Measurements from ENCODE around the gene ZKSCAN5.
"Not testable (repeated sequence)": the region's sequence is repeated elsewhere in the genome, so short reads cannot be mapped to it uniquely, and the experiment has no call there.

Gene ZKSCAN5

DNA sequence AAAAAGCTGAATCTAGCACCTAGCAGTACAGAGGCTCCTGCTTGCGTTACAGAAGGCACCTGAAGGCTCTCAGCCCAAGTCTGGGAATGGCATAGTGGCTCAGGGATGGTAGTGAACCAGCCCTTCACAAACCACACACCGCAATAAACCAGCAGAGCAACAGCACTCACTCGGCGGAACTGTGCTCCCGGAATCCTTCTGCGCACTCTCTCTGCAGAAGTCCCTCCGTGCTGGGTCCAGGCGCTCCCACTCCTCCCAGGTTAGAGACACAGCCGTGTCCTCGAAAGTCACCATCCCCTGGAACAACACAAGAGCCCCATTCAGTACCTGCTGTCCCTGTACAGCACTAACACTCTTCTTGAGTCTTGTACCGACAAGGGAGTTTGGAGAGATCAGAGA, 5.9 kb upstream of the ZKSCAN5 start:
- DNase-seq: no peak

GRCh38 chr7:99499371-99499720, 5.1 kb upstream of the ZKSCAN5 start:
- no peak for DNase-seq

DNA sequence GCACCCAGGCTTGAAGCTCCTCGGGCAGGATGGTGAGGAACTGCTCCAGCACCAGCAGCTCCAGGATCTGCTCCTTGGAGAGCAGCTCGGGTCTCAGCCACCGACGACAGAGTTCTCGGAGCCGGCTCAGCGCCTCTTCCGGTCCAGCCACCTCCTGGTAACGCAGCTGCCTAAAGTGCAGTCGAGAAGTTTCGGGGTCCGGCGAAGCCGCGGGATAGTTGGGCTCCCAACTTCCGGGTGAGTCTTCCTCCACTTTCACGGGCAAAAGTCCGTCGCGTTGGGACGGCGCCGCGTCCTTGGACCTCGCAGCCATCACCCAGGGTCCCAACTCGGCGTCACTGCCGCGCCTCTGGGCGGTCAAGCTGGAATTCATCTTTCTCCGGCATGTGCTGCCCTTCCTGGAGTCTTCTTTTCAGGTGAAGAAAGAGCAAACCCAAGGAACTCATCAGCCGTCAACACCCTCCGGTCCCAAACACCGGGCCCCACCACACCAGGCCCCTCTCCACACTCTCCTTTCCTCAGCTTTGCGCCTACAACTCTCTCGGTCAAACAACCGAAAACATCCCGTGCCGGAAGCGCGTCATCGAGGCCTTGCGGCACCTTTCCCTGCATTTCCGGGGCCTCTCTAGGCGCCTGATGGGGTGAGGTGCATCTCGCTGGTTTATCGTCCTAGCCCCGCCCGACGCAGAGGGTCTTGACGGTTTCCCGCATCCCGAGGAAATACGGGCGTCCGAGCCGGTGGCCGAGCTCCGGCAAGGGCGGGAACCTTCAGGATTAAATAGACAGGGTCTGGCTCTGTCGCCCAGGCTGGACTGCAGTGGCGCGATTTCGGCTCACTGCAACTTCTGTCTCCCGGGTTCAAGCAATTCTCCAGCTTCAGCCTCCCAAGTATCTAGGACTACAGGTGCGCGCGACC, 4.5 kb upstream of the ZKSCAN5 start, which contains the start of gene ZNF394:
Gene ZNF394, minus strand, starts transcription at position 561 of the 916 bp plus-strand sequence. Its CDS starts 188 bp downstream, at position 373.
- peak; percentile 91 for DNase-seq

DNA sequence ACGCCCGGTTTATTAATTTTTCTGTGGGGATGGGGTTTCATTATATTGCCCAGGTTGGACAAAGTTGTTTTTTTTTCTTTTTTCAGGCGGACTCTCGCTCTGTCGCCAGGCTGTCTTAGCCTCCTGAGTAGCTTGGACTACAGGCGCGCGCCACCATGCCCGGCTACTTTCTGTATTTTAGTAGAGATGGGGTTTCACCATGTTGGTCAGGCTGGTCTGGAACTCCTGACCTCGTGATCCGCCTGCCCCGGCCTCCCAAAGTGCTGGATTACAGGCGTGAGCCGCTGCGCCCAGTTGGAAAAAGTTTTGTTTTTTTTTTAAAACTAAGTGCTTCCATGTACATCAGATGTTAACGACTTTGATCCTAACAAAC, 3.8 kb upstream of the ZKSCAN5 start:
- no peak for DNase-seq

DNA sequence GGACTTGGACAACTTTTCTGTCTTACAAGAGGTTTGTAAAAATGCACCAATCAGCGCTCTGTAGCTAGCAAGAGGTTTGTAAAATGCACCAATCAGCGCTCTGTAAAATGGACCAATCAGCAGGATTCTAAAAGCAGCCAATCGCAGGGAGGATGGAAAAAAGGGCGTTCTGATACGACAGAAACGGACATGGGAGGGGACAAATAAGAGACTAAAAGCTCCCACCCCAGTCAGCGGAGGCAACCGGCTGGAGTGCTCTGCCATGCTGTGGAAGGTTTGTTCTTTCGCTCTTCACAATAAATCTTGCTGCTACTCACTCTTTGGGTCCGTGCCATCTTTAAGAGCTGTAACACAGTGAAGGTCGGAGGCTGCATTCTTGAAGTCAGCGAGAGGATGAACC, 3.2 kb upstream of the ZKSCAN5 start:
- not testable (repeated sequence) for DNase-seq

DNA sequence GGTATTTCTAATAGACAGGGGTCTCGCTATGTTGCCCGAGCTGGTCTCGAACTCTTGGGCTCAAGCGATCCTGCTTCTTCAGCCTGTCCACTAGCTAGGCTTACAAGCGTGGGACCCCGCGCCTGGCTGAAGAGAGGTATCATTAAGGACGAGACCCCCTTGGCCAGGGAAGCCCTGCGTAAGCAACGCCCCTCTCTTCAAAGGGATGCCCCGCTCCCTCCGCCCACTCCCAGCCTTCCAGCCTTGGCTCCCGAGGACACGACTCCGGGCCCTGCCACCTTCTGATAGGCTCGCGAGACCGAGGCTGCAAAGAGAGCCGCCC, 220 bp upstream of the ZKSCAN5 start:
- DNase-seq: peak; percentile 98

- no peak for DNase-seq
These were observed 831 bp downstream of the ZKSCAN5 start for GRCh38 chr7:99505324-99505662.

DNA sequence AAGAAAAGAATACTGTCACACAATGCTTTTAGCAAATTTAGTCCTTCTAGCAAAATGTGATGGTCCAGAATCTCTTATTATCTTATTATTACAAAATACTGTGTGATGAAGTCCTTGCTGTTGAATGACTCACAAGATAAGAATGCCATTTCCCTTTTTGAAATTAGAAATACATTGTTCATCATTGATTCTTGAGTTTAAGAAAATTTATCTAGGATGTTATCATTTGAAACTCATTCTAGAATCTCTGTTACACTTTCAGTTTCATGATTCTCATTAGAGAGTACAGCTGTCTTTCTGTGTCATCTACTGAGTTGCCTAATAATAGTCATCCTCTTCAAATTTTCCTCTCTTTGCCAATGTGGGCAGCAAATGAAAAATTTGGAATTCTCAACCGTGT, 9.6 kb downstream of the ZKSCAN5 start:
- DNase-seq: peak; percentile 17

- DNase-seq: no peak
These were observed 16.9 kb downstream of the ZKSCAN5 start for GRCh38 chr7:99521399-99521798.

- DNase-seq: no peak
These were observed 21.4 kb downstream of the ZKSCAN5 start for GRCh38 chr7:99525713-99526440.

- DNase-seq: no peak
These were observed 26.9 kb downstream of the ZKSCAN5 start for GRCh38 chr7:99531354-99531765.

- DNase-seq: no peak
These were observed 31.2 kb downstream of the ZKSCAN5 start for GRCh38 chr7:99535667-99536066.

GRCh38 chr7:99539213-99539811, 34.9 kb downstream of the ZKSCAN5 start:
- DNase-seq: no peak

GRCh38 chr7:99540542-99540941, 36.1 kb downstream of the ZKSCAN5 start:
- no peak for DNase-seq

GRCh38 chr7:99541212-99541611, 36.8 kb downstream of the ZKSCAN5 start:
- DNase-seq: no peak

DNA sequence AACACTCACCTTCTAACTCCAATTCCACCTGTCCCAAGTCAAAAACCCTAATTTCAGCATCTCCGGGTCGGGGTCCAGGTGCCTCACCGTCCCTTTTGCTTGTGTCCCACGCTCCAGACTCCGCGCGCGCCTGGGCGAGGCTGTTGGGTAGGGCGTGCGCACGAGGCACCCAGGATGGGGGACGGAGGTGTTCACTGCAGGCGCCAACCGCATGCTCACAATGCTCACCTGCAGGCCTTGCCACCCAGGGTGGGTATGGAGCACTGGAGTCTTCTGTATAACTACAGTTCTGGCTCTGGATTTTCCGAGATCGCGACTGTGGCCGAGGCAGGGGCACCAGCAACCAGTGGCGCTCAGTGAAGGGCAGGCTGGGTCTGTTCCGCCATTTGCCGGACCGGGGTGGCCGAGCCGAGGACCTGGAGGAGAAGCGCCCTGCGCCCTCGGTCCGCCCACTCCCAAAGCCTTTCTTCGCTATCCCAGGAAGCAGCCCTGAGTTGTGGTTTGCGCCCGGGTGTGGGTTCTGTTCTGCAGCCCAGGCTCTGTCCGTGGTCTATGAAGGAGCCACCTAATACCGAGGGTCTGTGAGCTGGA, 38.7 kb downstream of the ZKSCAN5 start:
- no peak for DNase-seq

GRCh38 chr7:99543916-99544315, 39.5 kb downstream of the ZKSCAN5 start:
- no peak for DNase-seq

DNA sequence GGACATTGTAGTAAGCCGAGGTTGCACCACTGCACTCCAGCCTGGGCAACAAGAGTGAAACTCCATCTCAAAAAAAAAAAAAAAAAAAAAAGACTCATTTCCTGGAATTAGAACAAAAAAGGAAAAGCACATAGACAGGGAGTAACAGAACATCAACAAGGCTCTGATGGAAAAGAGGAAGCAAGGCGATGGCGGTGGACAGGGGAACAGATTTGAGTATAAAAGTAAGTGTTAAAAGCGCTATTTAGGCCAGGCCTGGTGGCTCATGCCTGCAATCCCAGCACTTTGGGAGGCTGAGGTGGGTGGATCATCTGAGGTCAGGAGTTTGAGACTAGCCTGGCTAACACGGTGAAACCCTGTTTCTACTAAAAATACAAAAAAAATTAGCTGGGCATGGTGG, 40.8 kb downstream of the ZKSCAN5 start:
- DNase-seq: not testable (repeated sequence)

- DNase-seq: not testable (repeated sequence)
These were observed 45.1 kb downstream of the ZKSCAN5 start for GRCh38 chr7:99549545-99549944.

GRCh38 chr7:99551334-99551733, 46.9 kb downstream of the ZKSCAN5 start:
- DNase-seq: no peak

- peak; percentile 92 for DNase-seq
These were observed 47.5 kb downstream of the ZKSCAN5 start, which contains the start of gene FAM200A for GRCh38 chr7:99551767-99552463. Gene FAM200A, minus strand, starts transcription at chr7:99552114. Its CDS starts 3,707 bp downstream, at chr7:99548407.

DNA sequence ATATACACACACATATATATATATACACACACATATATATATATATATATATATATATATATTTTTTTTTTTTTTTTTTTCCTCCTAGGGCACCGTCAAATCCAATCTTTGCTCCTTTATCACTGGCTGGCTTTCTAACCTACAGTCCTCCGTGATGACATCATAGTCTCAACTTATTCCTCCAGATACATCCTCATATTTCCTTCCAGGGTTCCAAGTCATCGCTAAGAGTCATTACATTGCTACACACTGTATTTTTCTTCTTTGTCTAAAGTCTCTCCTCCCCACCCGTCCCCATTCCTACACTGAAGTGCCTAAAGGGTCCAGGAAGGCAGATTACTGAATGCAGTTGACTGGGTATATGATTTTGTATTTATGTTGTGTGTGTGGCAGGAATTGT, 48.6 kb downstream of the ZKSCAN5 start:
- no peak for DNase-seq

- no peak for DNase-seq
These were observed 50.5 kb downstream of the ZKSCAN5 start for GRCh38 chr7:99554939-99555338.

All from fibroblast of upper back skin (primary cell).